Type B pancreatic cell (in vitro differentiated cells): ENCODE results near the gene CFAP74. TPM values are rescaled to one million over a fixed set of nuclear protein-coding genes. Genes with fewer than 3 reads are reported as not detected.
"Not testable (repeated sequence)": the region's sequence is repeated elsewhere in the genome, so short reads cannot be mapped to it uniquely, and the experiment has no call there.

Experiments used
- DNase-seq: peaks from one replicate; pipeline ENCODE4 v3.0.0; 2021; ENCODE audit warnings: mixed read lengths; ENCODE audit not compliant: unreplicated experiment; ENCODE audit errors: extremely low spot score
- H3K27ac Mint-ChIP-seq: 2 replicates; pipeline ENCODE4 v1.8.0; 2021; ENCODE audit warnings: mild to moderate bottlenecking, mixed read lengths
- H3K27me3 Mint-ChIP-seq: 2 replicates; pipeline ENCODE4 v1.8.0; 2021; ENCODE audit warnings: mixed read lengths
- H3K36me3 Mint-ChIP-seq: 2 replicates; pipeline ENCODE4 v1.8.0; 2021; ENCODE audit warnings: mixed read lengths
- H3K4me1 Mint-ChIP-seq: one replicate; pipeline ENCODE4 v1.8.0; 2021; ENCODE audit warnings: mixed read lengths; ENCODE audit not compliant: unreplicated experiment
- H3K4me3 Mint-ChIP-seq: 2 replicates; pipeline ENCODE4 v1.8.0; 2021; ENCODE audit warnings: mild to moderate bottlenecking, mixed read lengths
- H3K9me3 Mint-ChIP-seq: 2 replicates; pipeline ENCODE4 v1.8.0; 2021; ENCODE audit warnings: mixed read lengths
- CTCF ChIP-seq: fragments of 200-600 bp; sonication (generic); conservative IDR thresholded peaks from 2 replicates; pipeline ENCODE4 v1.5.0; 2021; ENCODE audit warnings: antibody characterized with exemption, mild to moderate bottlenecking
- total RNA-seq: library from RNA; stranded (reverse); gene quantifications from 2 replicates; pipeline ENCODE4 v1.2.1, GENCODE V29; 2021; ENCODE audit warnings: low replicate concordance

The CFAP74 gene
- total RNA-seq, 1 donor from 2014 or later = 1.5 TPM

- no peak for DNase-seq
- Mint-ChIP-seq H3K4me1 (no peaks in the 10 kb centered on the region), H3K27me3 (peaks cover 7% of the 10 kb centered on the region), H3K36me3 (no peaks in the 10 kb centered on the region), H3K27ac (no peak overlapping the region), H3K4me3 (no peak overlapping the region), H3K9me3 (no peaks in the 10 kb centered on the region)
- TF ChIP-seq CTCF = no peak
These were observed 23.0 kb downstream of the CFAP74 start for GRCh38 chr1:1980467-1981141.

GRCh38 chr1:1979482-1980165, 24.0 kb downstream of the CFAP74 start:
- no peak overlapping the region for H3K4me3 Mint-ChIP-seq
- H3K4me1 Mint-ChIP-seq = no peaks in the 10 kb centered on the region
- peaks cover 17% of the 10 kb centered on the region for H3K27me3 Mint-ChIP-seq
- no peaks in the 10 kb centered on the region for H3K36me3 Mint-ChIP-seq
- no peaks in the 10 kb centered on the region for H3K9me3 Mint-ChIP-seq
- no peak for DNase-seq
- no peak for TF ChIP-seq CTCF
- no peak overlapping the region for H3K27ac Mint-ChIP-seq

GRCh38 chr1:1978690-1979481, 24.7 kb downstream of the CFAP74 start:
- H3K4me3 Mint-ChIP-seq, H3K27ac Mint-ChIP-seq, H3K9me3 Mint-ChIP-seq, H3K36me3 Mint-ChIP-seq, H3K4me1 Mint-ChIP-seq, DNase-seq: not testable (repeated sequence)
- peaks cover 19% of the 10 kb centered on the region for H3K27me3 Mint-ChIP-seq

- TF ChIP-seq CTCF = no peak
- Mint-ChIP-seq H3K4me3 (no peak overlapping the region), H3K9me3 (no peaks in the 10 kb centered on the region), H3K36me3 (no peaks in the 10 kb centered on the region), H3K4me1 (no peaks in the 10 kb centered on the region), H3K27me3 (peaks cover 19% of the 10 kb centered on the region), H3K27ac (no peak overlapping the region)
- no peak for DNase-seq
These were observed 25.5 kb downstream of the CFAP74 start for GRCh38 chr1:1978108-1978507.

GRCh38 chr1:1976031-1976430, 27.6 kb downstream of the CFAP74 start:
- TF ChIP-seq CTCF = no peak
- no peak for DNase-seq
- Mint-ChIP-seq H3K27me3 (peaks cover 19% of the 10 kb centered on the region), H3K36me3 (no peaks in the 10 kb centered on the region), H3K4me3 (no peak overlapping the region), H3K27ac (no peak overlapping the region), H3K4me1 (no peaks in the 10 kb centered on the region), H3K9me3 (no peaks in the 10 kb centered on the region)

GRCh38 chr1:1975535-1975934, 28.1 kb downstream of the CFAP74 start:
- Mint-ChIP-seq H3K4me1 (no peaks in the 10 kb centered on the region), H3K27me3 (peaks cover 19% of the 10 kb centered on the region), H3K9me3 (no peaks in the 10 kb centered on the region), H3K27ac (no peak overlapping the region), H3K4me3 (no peak overlapping the region), H3K36me3 (no peaks in the 10 kb centered on the region)
- no peak for TF ChIP-seq CTCF
- no peak for DNase-seq
